Activated T-helper 2 cell treated with anti-CD3 and anti-CD28 coated beads, Interferon-gamma antibody, Interleukin-2, Interleukin-4, amounts not matched to agents 10 μg/mL and 5 μg/mL and 100 μg/mL, durations not matched to agents 14 hours and 24 hours and 36 hours (primary cell): ENCODE results near the gene CATSPERD. TPM values are rescaled to one million over a fixed set of nuclear protein-coding genes. Genes with fewer than 3 reads are reported as not detected.
"Not testable (repeated sequence)": the region's sequence is repeated elsewhere in the genome, so short reads cannot be mapped to it uniquely, and the experiment has no call there.

Experiments used
- DNase-seq: peaks from one replicate; pipeline ENCODE4 v3.0.0; 2021; ENCODE audit warnings: low spot score
- H3K27ac Mint-ChIP-seq: one replicate; pipeline ENCODE4 v1.8.0; 2021; ENCODE audit warnings: mixed read lengths
- H3K27me3 Mint-ChIP-seq: one replicate; pipeline ENCODE4 v1.8.0; 2021; ENCODE audit warnings: low read depth, mixed read lengths
- H3K36me3 Mint-ChIP-seq: one replicate; pipeline ENCODE4 v1.8.0; 2021; ENCODE audit warnings: low read depth, mixed read lengths
- H3K4me1 Mint-ChIP-seq: one replicate; pipeline ENCODE4 v1.8.0; 2021; ENCODE audit warnings: low read depth, mixed read lengths
- H3K4me3 Mint-ChIP-seq: one replicate; pipeline ENCODE4 v1.8.0; 2021; ENCODE audit warnings: low read depth, mild to moderate bottlenecking, moderate library complexity, mixed read lengths
- H3K9me3 Mint-ChIP-seq: one replicate; pipeline ENCODE4 v1.8.0; 2021; ENCODE audit warnings: mixed read lengths
- intact Hi-C: fragments of 100-400 bp; cut with micrococcal nuclease; formaldehyde crosslinking; loops from one replicate; pipeline ENCODE4 v1.15.1; 2023
- total RNA-seq: library from RNA; stranded (reverse); gene quantifications from 2 replicates; pipeline ENCODE4 v1.2.3, GENCODE V29; 2022

The CATSPERD gene
- total RNA-seq, 1 donor from 2014 or later = not detected

DNA sequence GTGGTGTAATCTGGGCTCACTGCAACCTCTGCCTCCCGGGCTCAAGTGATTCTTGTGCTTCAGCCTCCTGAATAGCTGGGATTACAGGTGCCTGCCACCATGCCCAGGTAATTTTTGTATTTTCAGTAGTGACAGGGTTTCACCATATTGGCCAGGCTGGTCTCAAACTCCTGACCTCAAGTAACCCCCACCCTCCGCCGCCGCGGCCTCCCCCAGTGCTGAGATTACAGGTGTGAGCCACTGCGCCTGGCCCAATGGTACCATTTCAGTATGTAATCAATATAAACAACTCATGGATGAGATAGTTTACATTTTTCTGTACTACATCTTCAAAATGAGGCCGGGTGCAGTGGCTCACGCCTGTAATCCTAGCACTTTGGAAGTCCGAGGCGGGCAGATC lies 24.6 kb downstream of the CATSPERD start:
- H3K9me3 Mint-ChIP-seq, H3K4me1 Mint-ChIP-seq, H3K27ac Mint-ChIP-seq, H3K36me3 Mint-ChIP-seq, H3K27me3 Mint-ChIP-seq, DNase-seq, intact Hi-C loops, H3K4me3 Mint-ChIP-seq: not testable (repeated sequence)

DNA sequence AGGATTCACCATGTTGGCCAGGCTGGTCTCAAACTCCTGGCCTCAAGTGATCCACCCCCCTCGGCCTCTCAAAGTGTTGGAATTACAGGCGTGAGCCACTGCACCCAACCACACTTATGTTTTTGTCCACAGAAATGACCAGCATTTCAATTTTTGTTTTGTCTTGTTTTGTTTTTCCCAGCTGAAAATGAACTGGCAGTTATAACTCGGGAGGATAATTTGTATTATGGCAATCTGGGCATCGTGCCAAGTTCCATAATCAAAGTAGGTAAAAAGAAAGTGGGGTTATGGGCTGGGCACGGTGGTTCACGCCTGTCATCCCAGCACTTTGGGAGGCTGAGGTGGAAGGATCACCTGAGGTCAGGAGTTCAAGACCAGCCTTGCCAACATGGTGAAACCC lies 28.5 kb downstream of the CATSPERD start:
- H3K36me3 Mint-ChIP-seq, H3K4me3 Mint-ChIP-seq, intact Hi-C loops, H3K9me3 Mint-ChIP-seq, H3K4me1 Mint-ChIP-seq, H3K27ac Mint-ChIP-seq, DNase-seq, H3K27me3 Mint-ChIP-seq: not testable (repeated sequence)

DNA sequence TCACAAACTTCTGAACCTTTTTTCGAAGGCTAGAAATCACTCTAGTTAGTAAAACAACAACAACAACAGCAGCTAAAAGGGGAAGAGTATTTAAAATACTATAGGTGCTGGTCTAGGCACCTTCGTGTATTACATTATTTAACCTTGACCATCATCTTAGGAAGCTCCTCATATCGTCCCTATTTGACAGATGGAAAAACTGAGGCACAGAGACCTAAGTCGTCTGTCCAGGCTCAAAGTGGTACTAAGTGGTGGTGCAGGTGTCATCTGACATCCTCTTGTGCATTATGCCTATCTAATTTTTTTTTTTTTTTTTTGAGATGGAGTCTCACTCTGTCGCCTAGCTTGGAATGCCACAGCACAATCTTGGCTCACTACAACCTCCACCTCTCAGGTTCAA lies 29.1 kb downstream of the CATSPERD start:
- H3K27ac Mint-ChIP-seq = no peak overlapping the region
- no peaks in the 10 kb centered on the region for H3K27me3 Mint-ChIP-seq
- DNase-seq = no peak
- H3K4me1 Mint-ChIP-seq = no peaks in the 10 kb centered on the region
- no peak overlapping the region for H3K4me3 Mint-ChIP-seq
- no peaks in the 10 kb centered on the region for H3K9me3 Mint-ChIP-seq
- intact Hi-C loops = no loop called here
- H3K36me3 Mint-ChIP-seq = no peaks in the 10 kb centered on the region

DNA sequence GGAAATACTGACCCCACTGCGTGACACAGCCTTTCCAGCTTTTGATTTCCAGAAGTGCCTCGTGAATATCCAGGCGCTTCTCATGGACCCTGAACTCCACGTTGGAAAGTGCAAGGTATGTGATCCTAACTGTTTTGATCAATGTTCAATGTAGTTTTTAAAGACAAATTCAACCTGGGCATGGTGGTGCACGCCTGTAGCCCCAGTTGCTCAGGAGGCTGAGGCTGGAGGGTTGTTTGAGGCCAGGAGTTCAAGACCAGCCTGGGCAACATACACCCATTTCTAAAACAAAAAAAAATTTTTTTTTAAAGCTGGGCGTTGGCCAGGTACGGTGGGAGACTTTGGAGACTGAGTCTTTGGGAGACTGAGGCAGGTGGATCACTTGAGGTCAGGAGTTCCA lies 31.3 kb downstream of the CATSPERD start:
- DNase-seq = no peak

DNA sequence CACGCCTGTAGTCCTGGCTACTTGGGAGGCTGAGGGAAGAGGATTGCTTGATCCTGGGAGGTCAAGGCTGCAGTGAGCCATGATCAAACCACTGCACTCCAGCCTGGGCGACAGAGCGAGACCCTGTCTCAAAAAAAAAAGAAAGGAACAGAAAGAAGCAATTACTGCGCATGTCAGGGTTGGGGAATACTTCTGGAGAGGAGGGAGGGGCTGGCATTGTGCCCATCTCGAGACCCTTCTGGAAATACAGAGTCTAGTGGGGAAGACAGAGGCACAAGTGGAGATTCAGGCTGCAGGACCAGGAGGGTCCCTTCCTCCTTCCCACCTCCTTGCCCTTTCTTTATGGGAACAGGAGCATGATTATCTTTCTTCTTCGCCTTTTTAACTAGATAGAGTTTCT lies 33.3 kb downstream of the CATSPERD start:
- Mint-ChIP-seq H3K4me1 (no peaks in the 10 kb centered on the region), H3K4me3 (no peak overlapping the region), H3K27ac (no peak overlapping the region), H3K27me3 (no peaks in the 10 kb centered on the region), H3K9me3 (no peaks in the 10 kb centered on the region), H3K36me3 (no peaks in the 10 kb centered on the region)
- intact Hi-C loops = no loop called here
- DNase-seq = no peak

More for the DNA sequence above, 31.3 kb downstream of the CATSPERD start:
- Mint-ChIP-seq H3K36me3 (no peaks in the 10 kb centered on the region), H3K27me3 (no peaks in the 10 kb centered on the region), H3K4me3 (no peak overlapping the region), H3K9me3 (no peaks in the 10 kb centered on the region), H3K27ac (no peak overlapping the region), H3K4me1 (no peaks in the 10 kb centered on the region)
- intact Hi-C loops = no loop called here

DNA sequence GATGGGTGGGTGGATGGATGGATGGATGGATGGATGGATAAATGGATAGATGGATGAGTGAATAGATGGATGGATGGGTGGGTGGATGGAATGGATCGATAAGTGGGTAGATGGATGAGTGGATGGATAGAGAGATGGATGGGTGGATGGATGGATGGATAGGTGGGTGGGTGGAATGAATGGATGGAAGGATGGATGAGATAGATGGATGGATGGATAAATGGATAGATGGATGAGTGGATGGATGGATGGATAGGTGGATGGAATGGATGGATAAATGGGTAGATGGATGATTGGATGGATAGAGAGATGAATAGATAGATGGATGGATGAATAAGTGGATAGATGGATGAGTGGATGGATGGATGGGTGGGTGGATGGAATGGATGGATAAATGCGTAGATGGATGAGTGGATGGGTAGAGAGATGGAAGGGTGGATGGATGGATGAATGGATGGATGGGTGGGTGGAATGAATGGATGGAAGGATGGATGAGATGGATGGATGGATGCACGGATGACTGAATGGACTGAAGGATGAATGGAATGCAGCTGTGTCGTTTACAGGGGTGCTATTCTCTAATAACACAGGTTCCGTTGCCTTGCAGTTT lies 42.3 kb downstream of the CATSPERD start:
- no peaks in the 10 kb centered on the region for H3K36me3 Mint-ChIP-seq
- no peaks in the 10 kb centered on the region for H3K4me1 Mint-ChIP-seq
- intact Hi-C loops = no loop called here
- H3K27me3 Mint-ChIP-seq = no peaks in the 10 kb centered on the region
- H3K4me3 Mint-ChIP-seq = no peak overlapping the region
- no peak for DNase-seq
- no peaks in the 10 kb centered on the region for H3K9me3 Mint-ChIP-seq
- no peak overlapping the region for H3K27ac Mint-ChIP-seq

DNA sequence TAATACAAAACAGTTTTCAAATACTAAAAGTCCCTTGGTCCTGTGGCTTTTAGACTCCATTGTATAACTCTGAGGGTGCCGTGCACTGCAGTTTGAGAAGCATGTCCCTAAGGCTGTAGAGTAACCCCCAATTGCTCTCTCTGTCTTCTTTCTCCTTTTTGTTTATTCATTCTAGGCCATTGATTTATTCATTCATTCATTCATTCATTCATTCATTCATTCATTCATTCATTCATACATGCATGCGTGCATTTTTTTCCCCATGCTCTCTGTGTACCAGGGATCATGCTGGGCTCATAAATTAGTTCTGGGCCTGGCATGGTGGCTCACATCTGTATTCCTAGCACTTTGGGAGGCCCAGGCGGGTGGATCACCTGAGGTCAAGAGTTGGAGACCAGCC lies 44.8 kb downstream of the CATSPERD start:
- intact Hi-C loops = no loop called here
- Mint-ChIP-seq H3K9me3 (no peaks in the 10 kb centered on the region), H3K27ac (no peak overlapping the region), H3K27me3 (no peaks in the 10 kb centered on the region), H3K36me3 (no peaks in the 10 kb centered on the region), H3K4me1 (no peaks in the 10 kb centered on the region), H3K4me3 (no peak overlapping the region)
- DNase-seq = no peak

DNA sequence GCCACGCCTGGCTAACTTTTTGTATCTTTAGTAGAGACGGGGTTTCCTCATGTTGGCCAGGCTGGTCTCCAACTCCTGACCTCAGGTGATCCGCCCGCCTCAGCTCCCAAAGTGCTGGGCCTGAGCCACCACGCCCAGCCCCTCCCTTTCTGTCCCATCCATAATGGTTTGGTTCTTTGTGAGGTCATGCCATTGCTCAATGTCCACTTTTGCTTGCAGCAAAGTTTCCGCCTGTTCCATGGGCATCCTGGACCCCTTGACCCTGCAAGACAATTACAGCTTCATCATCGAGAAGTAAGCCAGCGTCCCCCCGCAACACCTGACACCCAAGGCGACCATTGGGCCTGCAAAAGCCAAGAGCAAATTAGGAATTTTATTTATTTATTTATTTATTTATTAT lies 47.5 kb downstream of the CATSPERD start:
- Mint-ChIP-seq H3K4me3 (no peak overlapping the region), H3K9me3 (no peaks in the 10 kb centered on the region), H3K27me3 (no peaks in the 10 kb centered on the region), H3K27ac (no peak overlapping the region), H3K4me1 (no peaks in the 10 kb centered on the region), H3K36me3 (no peaks in the 10 kb centered on the region)
- DNase-seq = no peak
- intact Hi-C loops = no loop called here

DNA sequence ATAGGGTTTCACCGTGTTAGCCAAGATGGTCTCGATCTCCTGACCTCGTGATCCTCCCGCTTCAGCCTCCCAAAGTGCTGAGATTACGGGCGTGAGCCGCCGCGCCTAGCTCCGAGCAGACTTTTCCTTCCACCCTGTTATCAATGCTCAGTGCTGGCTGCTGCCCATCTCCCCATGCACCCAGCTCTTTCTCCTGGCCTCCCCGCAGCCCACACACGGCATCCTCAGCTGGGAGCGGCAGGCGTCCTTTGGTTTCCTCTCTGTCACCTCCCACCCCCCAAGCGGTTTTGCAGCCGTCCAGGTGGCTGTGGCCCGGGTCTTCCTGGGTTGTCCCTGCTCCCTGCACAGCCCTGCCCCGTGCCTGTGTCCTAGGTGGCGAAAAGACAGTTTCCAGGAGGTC lies 52.0 kb downstream of the CATSPERD start:
- Mint-ChIP-seq H3K4me1 (no peaks in the 10 kb centered on the region), H3K36me3 (no peaks in the 10 kb centered on the region), H3K27me3 (no peaks in the 10 kb centered on the region), H3K9me3 (no peaks in the 10 kb centered on the region), H3K27ac (no peak overlapping the region), H3K4me3 (no peak overlapping the region)
- intact Hi-C loops = no loop called here
- DNase-seq = no peak

DNA sequence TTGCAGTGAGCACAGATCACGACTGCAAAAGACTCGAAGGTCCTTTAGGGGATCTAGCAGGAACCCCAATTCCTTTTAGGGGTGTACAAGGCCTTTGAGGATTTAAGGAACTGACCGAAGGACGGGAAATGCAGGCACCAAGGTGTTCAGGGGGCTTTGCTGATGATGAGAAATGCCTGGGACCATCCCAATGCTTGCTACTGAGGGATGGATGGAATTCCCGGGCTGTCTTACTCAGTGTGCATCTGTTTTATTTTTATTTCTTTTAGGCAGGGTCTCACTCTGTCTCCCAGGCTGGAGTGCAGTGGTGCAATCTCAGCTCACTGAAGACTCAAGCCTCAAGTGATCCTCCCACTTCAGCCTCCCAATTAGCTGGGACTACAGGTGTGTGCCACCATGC lies 52.8 kb downstream of the CATSPERD start:
- no peak overlapping the region for H3K4me3 Mint-ChIP-seq
- no peaks in the 10 kb centered on the region for H3K4me1 Mint-ChIP-seq
- no peaks in the 10 kb centered on the region for H3K27me3 Mint-ChIP-seq
- no peaks in the 10 kb centered on the region for H3K36me3 Mint-ChIP-seq
- no peak for DNase-seq
- H3K9me3 Mint-ChIP-seq = no peaks in the 10 kb centered on the region
- H3K27ac Mint-ChIP-seq = no peak overlapping the region
- intact Hi-C loops = no loop called here

DNA sequence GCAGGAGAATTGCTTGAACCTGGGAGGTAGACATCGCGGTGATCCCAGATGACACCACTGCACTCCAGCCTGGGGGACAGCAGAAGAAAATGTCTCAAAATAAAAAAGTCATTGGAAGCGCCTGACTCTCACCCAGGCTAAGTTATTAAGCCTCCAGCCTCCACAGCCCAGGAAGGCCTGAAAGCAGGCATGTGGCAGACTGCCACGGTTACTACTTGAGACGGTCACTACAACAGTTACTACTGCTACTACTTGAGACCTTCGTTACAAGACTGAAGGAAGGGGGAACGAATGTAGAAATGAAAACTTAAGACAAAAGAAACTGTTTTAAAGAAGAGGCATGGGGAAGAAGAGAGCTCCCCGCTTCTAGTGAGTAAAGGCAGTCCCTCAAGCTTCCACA lies 54.5 kb downstream of the CATSPERD start:
- H3K27ac Mint-ChIP-seq = no peak overlapping the region
- intact Hi-C loops = no loop called here
- H3K9me3 Mint-ChIP-seq = no peaks in the 10 kb centered on the region
- no peaks in the 10 kb centered on the region for H3K27me3 Mint-ChIP-seq
- H3K4me3 Mint-ChIP-seq = no peak overlapping the region
- no peak for DNase-seq
- no peaks in the 10 kb centered on the region for H3K36me3 Mint-ChIP-seq
- H3K4me1 Mint-ChIP-seq = no peaks in the 10 kb centered on the region

DNA sequence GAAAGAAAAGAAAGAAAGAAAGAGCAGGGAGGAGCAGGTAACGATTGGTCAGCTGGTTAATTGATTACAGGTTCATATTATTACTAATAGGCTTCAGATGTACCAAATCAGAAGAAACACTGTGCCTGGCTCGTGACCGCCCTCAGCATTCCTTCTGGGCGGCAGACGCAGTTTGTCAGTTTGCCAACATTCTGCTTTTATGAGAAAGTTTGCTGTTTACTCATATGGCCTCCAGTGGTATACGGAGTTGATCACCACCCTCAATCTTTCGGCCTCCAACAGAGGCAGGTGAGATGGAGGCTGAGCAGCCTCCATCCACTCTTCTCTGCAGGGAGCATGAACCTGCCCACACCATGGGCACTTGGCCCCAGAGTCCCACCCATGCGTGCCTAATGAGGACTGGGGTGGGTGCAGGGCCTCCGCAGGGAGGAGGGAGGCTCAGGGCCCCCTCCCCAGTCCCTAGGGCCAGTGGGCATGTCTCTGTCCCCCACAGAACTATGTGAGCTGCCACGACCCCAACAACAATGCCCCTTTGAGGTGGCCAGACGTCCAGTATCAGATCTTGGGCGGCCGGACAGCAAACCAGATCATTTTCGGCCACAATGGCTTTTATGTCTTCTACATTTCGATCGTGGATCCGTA lies 55.4 kb downstream of the CATSPERD start:
- intact Hi-C loops = no loop called here

DNA sequence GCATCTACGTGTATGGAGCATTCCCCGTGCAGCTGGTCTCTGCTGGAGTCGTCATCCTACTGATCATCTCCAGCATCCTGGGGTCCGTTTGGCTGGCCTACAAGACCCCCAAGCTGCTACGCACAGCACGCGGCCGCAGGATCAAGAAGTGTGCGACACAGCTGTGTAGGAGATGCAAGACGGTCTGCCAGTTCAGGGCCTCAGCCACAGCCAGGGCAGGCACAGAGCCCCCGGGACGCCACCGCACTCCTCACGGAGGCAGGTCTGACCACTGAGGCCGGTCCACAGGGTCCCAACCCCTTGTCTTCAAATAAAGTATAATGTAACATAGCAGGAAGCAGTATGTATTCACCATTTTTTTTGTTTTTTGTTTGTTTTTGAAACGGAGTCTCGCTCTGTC lies 58.0 kb downstream of the CATSPERD start:
- Mint-ChIP-seq H3K9me3 (no peaks in the 10 kb centered on the region), H3K27ac (no peak overlapping the region), H3K27me3 (no peaks in the 10 kb centered on the region), H3K4me3 (no peak overlapping the region), H3K36me3 (no peaks in the 10 kb centered on the region), H3K4me1 (no peaks in the 10 kb centered on the region)
- intact Hi-C loops = no loop called here
- DNase-seq = no peak

More for the DNA sequence above, 55.4 kb downstream of the CATSPERD start:
- Mint-ChIP-seq H3K9me3 (no peaks in the 10 kb centered on the region), H3K4me3 (no peak overlapping the region), H3K27me3 (no peaks in the 10 kb centered on the region), H3K36me3 (no peaks in the 10 kb centered on the region), H3K27ac (no peak overlapping the region), H3K4me1 (no peaks in the 10 kb centered on the region)
- no peak for DNase-seq

DNA sequence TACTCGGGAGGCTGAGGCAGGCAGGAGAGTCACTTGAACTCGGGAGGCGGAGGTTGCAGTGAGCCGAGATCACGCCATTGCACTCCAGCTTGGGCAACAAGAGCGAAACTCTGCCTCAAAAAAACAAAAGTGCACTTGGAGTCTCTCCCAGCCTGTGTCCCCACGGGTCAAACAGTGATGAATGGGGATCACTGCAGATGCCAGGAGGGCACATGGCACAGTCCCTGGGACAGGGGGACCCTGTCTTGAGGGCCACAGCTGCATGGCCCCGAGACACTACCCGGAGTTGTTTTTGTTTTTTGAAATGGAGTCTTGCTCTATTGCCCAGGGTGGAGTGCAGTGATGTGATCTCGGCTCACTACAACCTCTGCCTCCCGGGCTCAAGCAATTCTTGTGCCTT lies 60.5 kb downstream of the CATSPERD start:
- H3K4me1 Mint-ChIP-seq, H3K27ac Mint-ChIP-seq, H3K9me3 Mint-ChIP-seq, intact Hi-C loops, H3K36me3 Mint-ChIP-seq, DNase-seq, H3K4me3 Mint-ChIP-seq, H3K27me3 Mint-ChIP-seq: not testable (repeated sequence)
